A673 (cell line): ENCODE data around the gene YIF1A. TPM values are rescaled to one million over a fixed set of nuclear protein-coding genes. Genes with fewer than 3 reads are reported as not detected.

Source experiments
- BruUV-seq: library from RNA; stranded (reverse); fragments of 400-500 nt; replicated peaks from 2 replicates; lab custom pipeline; 2021; lab: Mats Ljungman, UMichigan
- CTCF ChIA-PET: fragments of 300-600 bp; sonication (Branson Sonifier 250); formaldehyde crosslinking; loops from one replicate; lab custom pipeline; 2022; ENCODE audit warnings: antibody characterized with exemption; lab: Charles Lee
- POLR2A ChIA-PET: fragments of 300-600 bp; sonication (Branson Sonifier 250); formaldehyde crosslinking; loops from one replicate; lab custom pipeline; 2022; ENCODE audit warnings: antibody characterized with exemption; ENCODE audit not compliant: low non-redundant PET; lab: Charles Lee
- DNase-seq: peaks from one replicate; pipeline ENCODE4 v3.0.0-alpha.2; 2015; ENCODE audit warnings: low spot score
- H3K27ac ChIP-seq: fragments of 200-600 bp; sonication (generic); 2 replicates; pipeline ENCODE4 v1.5.1; 2016; ENCODE audit warnings: mixed run types, low read depth, mild to moderate bottlenecking, mixed read lengths, antibody characterized with exemption, low read length; ENCODE audit not compliant: poor library complexity, severe bottlenecking
- H3K27me3 ChIP-seq: fragments of 200-600 bp; sonication (generic); replicated peaks from 2 replicates; pipeline ENCODE4 v1.6.1; 2017; ENCODE audit warnings: mixed run types, low read depth, mild to moderate bottlenecking, mixed read lengths, antibody characterized with exemption, low read length; ENCODE audit not compliant: insufficient read depth, poor library complexity
- H3K36me3 ChIP-seq: fragments of 200-600 bp; sonication (generic); 2 replicates; pipeline ENCODE4 v1.6.1; 2016; ENCODE audit warnings: mixed run types, mild to moderate bottlenecking, mixed read lengths, antibody characterized with exemption, low read length; ENCODE audit not compliant: insufficient read depth, poor library complexity, severe bottlenecking
- H3K4me1 ChIP-seq: fragments of 200-600 bp; sonication (generic); 2 replicates; pipeline ENCODE4 v1.6.1; 2017; ENCODE audit warnings: mixed run types, mild to moderate bottlenecking, mixed read lengths, antibody characterized with exemption, low read length; ENCODE audit not compliant: insufficient read depth, poor library complexity, severe bottlenecking
- H3K4me3 ChIP-seq: fragments of 200-600 bp; sonication (generic); 2 replicates; pipeline ENCODE4 v1.5.1; 2016; ENCODE audit warnings: low read depth, mixed run types, mild to moderate bottlenecking, mixed read lengths, low read length; ENCODE audit not compliant: poor library complexity, severe bottlenecking
- H3K9me3 ChIP-seq: fragments of 200-600 bp; sonication (generic); 2 replicates; pipeline ENCODE4 v1.6.1; 2016; ENCODE audit warnings: mixed run types, low read depth, mild to moderate bottlenecking, mixed read lengths, antibody characterized with exemption, low read length; ENCODE audit not compliant: poor library complexity, severe bottlenecking
- CTCF ChIP-seq: fragments of 300-800, 200-600 bp; sonication (generic); conservative IDR thresholded peaks from 2 replicates; pipeline ENCODE4 v1.5.1; 2017; ENCODE audit warnings: low read depth, mild to moderate bottlenecking, antibody characterized with exemption, low read length, moderate library complexity, mixed read lengths
- EZH2 ChIP-seq: fragments of 200-600 bp; sonication (generic); IDR thresholded peaks from 2 replicates; pipeline ENCODE4 v1.6.1; 2017; ENCODE audit warnings: borderline replicate concordance, low read depth, mild to moderate bottlenecking, mixed read lengths, antibody characterized with exemption, low read length; ENCODE audit not compliant: poor library complexity, severe bottlenecking
- intact Hi-C: fragments of 100-400 bp; cut with micrococcal nuclease; formaldehyde crosslinking; loops from one replicate; pipeline ENCODE4 v1.10.0; 2022; ENCODE audit not compliant: unreplicated experiment
- total RNA-seq: library from RNA; stranded (reverse); gene quantifications from 2 replicates; pipeline ENCODE4 v1.2.3, GENCODE V29; 2021

Gene YIF1A
- total RNA-seq, 1 experiment from 2014 or later: 125 TPM

GRCh38 chr11:66293352-66293751, 4.4 kb upstream of the YIF1A start:
- Histone ChIP-seq H3K9me3 (no peaks in the 10 kb centered on the region), H3K27me3 (no peaks in the 10 kb centered on the region), H3K36me3 (no peaks in the 10 kb centered on the region), H3K27ac (no peak overlapping the region), H3K4me1 (peaks cover 12% of the 10 kb centered on the region), H3K4me3 (no peak overlapping the region)
- DNase-seq: no peak
- intact Hi-C loops: no loop called here
- TF ChIP-seq CTCF: no peak
- TF ChIP-seq EZH2: no peak
- POLR2A ChIA-PET: no interaction called here
- CTCF ChIA-PET: no interaction called here
- BruUV-seq: no TSS peak

- DNase-seq: no peak
- Histone ChIP-seq H3K27me3 (no peaks in the 10 kb centered on the region), H3K9me3 (no peaks in the 10 kb centered on the region), H3K4me3 (peak overlapping the region; percentile 57), H3K36me3 (no peaks in the 10 kb centered on the region), H3K4me1 (peaks cover 15% of the 10 kb centered on the region), H3K27ac (no peak overlapping the region)
- TF ChIP-seq CTCF (no peak), EZH2 (no peak)
- BruUV-seq: no TSS peak
- intact Hi-C loops: no loop called here
- ChIA-PET CTCF (no interaction called here), POLR2A (no interaction called here)
Observed at GRCh38 chr11:66292543-66293332, 3.8 kb upstream of the YIF1A start.

- Histone ChIP-seq H3K9me3 (no peaks in the 10 kb centered on the region), H3K27me3 (no peaks in the 10 kb centered on the region), H3K4me3 (peak within 1 kb of the TSS; percentile 57), H3K36me3 (no peaks in the 10 kb centered on the region), H3K27ac (no peak within 1 kb of the TSS), H3K4me1 (peaks cover 19% of the 10 kb centered on the region)
- DNase-seq: no peak
- BruUV-seq: no TSS peak
- no peak for TF ChIP-seq CTCF
- TF ChIP-seq EZH2: no peak
- POLR2A ChIA-PET: no interaction called here
- CTCF ChIA-PET: interaction anchor here (0.6 kb wide), 2 partner anchors 37 to 82 kb away, joined by 3 to 5 read pairs; no protein-coding TSS in a partner anchor
- intact Hi-C loops: no loop called here
Observed at GRCh38 chr11:66291706-66292542, 3.0 kb upstream of the YIF1A start, which contains the start of gene TMEM151A. TSS of gene TMEM151A (plus strand) at chr11:66291894. CDS start at chr11:66292014, 120 bp downstream.
